Fibroblast of skin of scalp (primary cell): ENCODE results near the gene TXNIP. TPM values are rescaled to one million over a fixed set of nuclear protein-coding genes. Genes with fewer than 3 reads are reported as not detected.
"Not testable (repeated sequence)": the region's sequence is repeated elsewhere in the genome, so short reads cannot be mapped to it uniquely, and the experiment has no call there.

Source experiments
- DNase-seq: peaks from one replicate; pipeline ENCODE4 v3.0.0-alpha.2; 2013
- polyA plus RNA-seq, 2 experiments: library from polyadenylated mRNA; unstranded; fragments of 120-200 nt; gene quantifications; one replicate each; pipeline ENCODE4 v1.2.1, GENCODE V29; 2013; ENCODE audit not compliant: insufficient read length in 2 of 2

Gene TXNIP
- polyA plus RNA-seq (2013, experiment 1 of 2; ENCODE audit: insufficient read length), result 127 TPM
- 134 TPM for polyA plus RNA-seq (2013, experiment 2 of 2; ENCODE audit: insufficient read length)

- peak; percentile 98 for DNase-seq
Measured at GRCh38 chr1:145996433-145997015, at the start of gene TXNIP. Gene TXNIP, minus strand, starts transcription at chr1:145996579. Its CDS starts 313 bp downstream, at chr1:145996266.

- DNase-seq, result no peak
Measured at GRCh38 chr1:146039844-146040194, 43.4 kb upstream of the TXNIP start.

GRCh38 chr1:146036965-146037646 is 40.7 kb upstream of the TXNIP start:
- DNase-seq, result peak; percentile 92

- no peak for DNase-seq
Measured at GRCh38 chr1:146036241-146036964, 40.0 kb upstream of the TXNIP start.

- peak; percentile 47 for DNase-seq
Measured at GRCh38 chr1:146035048-146035423, 38.7 kb upstream of the TXNIP start.

GRCh38 chr1:146032631-146033219 is 36.3 kb upstream of the TXNIP start:
- DNase-seq, result peak; percentile 60

GRCh38 chr1:146031476-146031875 is 35.1 kb upstream of the TXNIP start:
- DNase-seq, result no peak

GRCh38 chr1:146029117-146029516 is 32.7 kb upstream of the TXNIP start:
- DNase-seq, result no peak

- DNase-seq, result not testable (repeated sequence)
Measured at GRCh38 chr1:146026650-146027049, 30.3 kb upstream of the TXNIP start.

- not testable (repeated sequence) for DNase-seq
Measured at GRCh38 chr1:146025787-146026495, 29.6 kb upstream of the TXNIP start.

- DNase-seq, result no peak
Measured at GRCh38 chr1:146022403-146023127, 26.2 kb upstream of the TXNIP start.

GRCh38 chr1:146021622-146022402 is 25.4 kb upstream of the TXNIP start, which contains the start of gene HJV:
Gene HJV, minus strand, starts transcription at chr1:146021735. Its CDS starts 1,504 bp downstream, at chr1:146020231.
- DNase-seq, result no peak

GRCh38 chr1:146021050-146021445 is 24.7 kb upstream of the TXNIP start:
- no peak for DNase-seq

- no peak for DNase-seq
Measured at GRCh38 chr1:146020058-146021049, 24.0 kb upstream of the TXNIP start.

- DNase-seq, result no peak
Measured at GRCh38 chr1:146019231-146020057, 23.1 kb upstream of the TXNIP start.

GRCh38 chr1:146016891-146017290 is 20.5 kb upstream of the TXNIP start:
- DNase-seq, result no peak

GRCh38 chr1:146013559-146013922 is 17.2 kb upstream of the TXNIP start:
- no peak for DNase-seq

- DNase-seq, result peak; percentile 88
Measured at GRCh38 chr1:146012703-146013558, 16.6 kb upstream of the TXNIP start.
